DMS114 treated with DMSO at 0.1 percent for 48 hours (cell line): Measurements from ENCODE around the gene SOX5.
"Not testable (repeated sequence)": the region's sequence is repeated elsewhere in the genome, so short reads cannot be mapped to it uniquely, and the experiment has no call there.

Source experiments
- DNase-seq: peaks from one replicate; lab custom pipeline; 2025; ENCODE audit not compliant: unreplicated experiment; lab: John Stamatoyannopoulos, UW

The SOX5 gene

GRCh38 chr12:23911574-23911973 lies 37.9 kb downstream of the SOX5 start:
- DNase-seq, result no peak

DNA sequence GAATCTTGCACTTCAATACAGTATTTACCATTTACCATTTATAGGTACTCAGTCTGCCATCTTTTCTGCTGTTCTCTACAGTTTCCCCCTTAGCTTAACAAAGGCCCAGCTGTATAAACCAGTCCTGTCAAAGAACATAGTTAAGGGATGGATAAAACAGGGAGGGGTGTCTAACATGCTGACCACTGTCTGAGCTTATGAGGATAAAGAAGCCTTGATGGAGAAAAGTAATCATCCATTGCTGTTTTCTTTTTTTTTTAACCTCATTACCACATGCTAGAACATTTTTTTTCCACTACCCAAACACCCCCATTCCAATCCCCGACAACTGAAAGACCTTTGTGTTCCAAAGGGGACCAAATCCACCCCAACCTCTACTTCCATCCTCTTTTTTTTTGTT lies 39.9 kb downstream of the SOX5 start:
- no peak for DNase-seq

- DNase-seq, result no peak
Observed at GRCh38 chr12:23906329-23906728, 43.1 kb downstream of the SOX5 start.

DNA sequence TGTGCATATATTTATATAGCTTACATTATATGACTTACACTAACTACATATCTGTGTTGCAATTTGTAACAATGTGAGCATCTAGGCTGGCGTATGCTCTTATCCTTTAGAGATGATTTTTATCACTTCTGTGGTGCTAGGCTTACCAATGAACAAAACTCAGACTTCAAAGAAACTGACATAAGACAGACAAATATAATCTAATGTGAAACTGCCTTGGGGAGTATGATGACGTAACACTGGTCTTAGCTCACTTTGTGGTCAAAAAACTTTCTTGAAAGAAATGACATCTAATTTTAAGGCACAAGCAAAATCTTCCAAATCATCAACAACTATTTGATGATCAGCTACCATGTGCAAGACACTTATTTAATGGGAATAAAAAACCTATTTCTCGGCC lies 50.0 kb downstream of the SOX5 start:
- DNase-seq, result no peak

GRCh38 chr12:23898121-23898520 lies 51.3 kb downstream of the SOX5 start:
- DNase-seq, result no peak

DNA sequence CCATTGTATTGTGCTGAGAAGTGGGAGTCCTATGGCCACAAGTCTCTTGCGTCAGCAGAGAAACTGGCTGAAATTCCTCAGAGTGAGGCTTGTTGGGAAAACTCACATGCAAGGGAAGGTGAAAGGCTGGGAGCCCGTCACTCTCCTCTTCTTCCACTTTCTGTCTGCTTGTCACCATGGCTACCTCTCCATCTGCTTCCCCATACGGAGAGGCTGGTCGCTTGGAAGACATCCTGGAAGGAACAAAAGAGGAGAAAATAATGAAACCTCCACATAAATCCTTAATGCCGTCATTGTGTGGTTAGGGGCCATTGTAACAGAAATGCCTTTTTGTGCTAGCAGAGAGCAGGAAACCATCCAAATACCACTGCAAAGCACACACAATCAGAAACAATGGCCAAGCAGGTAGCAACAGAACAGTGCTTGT lies 53.7 kb downstream of the SOX5 start:
- DNase-seq, result no peak

DNA sequence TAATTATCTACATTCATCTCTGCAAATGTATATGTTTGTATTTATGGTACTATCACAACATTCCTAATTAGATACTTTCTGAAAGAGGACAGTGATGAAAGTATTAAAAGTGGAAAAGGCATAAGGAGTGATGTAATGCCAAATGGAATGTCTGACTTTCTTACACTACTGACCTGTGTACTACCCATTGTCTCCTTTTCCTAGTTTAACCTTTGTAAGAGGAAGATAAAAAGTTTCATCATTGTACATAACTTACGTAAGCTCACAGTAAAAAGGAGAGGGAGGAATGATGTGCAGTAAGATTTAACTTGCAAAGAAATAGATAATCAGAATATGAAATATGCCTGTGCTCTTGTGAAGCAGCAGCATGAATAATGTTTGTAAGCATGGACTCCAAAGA lies 55.9 kb downstream of the SOX5 start:
- no peak for DNase-seq

GRCh38 chr12:23891115-23891514 lies 58.4 kb downstream of the SOX5 start:
- no peak for DNase-seq

DNA sequence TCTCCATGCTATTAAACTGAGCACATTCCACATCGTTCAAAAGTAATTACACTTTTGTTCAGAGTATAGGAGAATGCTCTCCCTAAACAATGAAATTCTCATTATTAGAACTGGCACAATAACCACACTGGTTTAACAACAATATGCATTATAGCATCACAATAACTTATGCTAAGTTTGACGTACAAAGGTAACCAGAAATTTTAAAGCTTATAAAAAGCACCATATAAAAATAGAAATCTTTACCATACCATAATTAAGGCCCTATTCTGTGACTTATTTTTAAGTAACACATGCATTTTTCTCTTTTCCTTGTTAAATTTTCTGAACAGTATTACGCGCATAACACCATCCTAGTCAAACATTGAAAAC lies 60.4 kb downstream of the SOX5 start:
- DNase-seq, result no peak

DNA sequence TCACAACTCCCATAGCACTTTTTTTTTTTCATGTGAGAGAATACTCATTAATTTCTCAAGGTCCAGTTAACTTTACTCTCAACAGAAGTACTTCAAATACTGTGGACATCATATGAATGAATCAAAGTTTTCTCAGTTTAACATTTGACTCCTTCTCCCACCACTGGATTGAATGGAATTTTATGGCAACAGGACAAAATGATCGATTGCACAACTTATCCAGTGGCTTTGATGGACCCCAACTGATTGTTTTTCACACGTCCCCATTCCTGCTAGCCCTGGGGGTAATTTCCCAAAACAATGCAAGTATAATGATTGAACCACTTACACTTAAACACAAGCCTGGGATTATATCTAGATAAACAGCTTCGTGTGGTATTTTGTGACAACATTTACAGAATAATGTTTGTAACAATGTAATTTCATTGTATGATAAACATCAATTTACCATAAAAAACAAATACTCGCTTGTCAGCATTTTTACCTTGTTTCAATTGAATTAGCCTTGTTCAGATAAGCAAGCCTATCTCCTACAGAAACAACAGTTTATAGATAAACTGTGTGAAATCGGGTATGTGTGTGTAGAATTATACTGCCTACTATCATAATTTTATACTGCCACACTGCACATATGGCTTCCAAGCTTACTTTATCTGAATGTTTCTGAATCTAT lies 60.9 kb downstream of the SOX5 start:
- no peak for DNase-seq

DNA sequence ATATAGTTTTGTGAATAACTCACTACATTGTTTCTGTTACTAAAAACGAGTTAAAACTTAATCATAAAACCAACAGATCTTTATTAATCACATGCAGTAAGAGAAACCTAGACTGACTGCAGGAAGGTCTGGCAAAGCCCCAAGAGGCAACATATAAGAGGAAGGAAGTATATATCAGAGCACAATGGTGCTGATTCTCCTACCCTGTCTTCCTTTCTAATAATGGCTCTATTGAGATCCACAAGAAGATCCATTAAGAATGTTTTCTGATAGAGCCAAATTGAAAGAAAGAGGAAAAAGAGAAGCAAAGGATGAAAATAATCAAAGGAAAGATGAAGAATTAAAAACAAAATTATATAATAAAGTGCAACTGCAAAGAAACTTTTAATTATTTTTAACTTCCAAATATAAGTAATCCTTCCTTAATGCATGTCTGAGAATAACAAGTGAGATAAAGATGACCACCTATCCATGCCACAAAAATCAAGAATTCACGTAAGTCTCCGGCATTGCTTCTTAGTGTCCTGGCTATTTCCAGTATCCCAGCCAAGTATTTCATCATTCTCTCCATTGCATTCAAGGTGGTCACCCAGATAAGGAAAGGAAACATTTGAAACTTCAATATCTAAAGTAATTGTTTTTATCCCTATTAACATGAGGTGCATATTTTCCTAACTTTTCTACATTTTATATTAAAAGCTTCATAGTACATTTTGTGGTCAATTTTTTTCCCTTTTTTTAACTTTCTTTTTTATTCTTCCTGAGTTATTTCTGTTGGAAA lies 62.2 kb downstream of the SOX5 start:
- no peak for DNase-seq

DNA sequence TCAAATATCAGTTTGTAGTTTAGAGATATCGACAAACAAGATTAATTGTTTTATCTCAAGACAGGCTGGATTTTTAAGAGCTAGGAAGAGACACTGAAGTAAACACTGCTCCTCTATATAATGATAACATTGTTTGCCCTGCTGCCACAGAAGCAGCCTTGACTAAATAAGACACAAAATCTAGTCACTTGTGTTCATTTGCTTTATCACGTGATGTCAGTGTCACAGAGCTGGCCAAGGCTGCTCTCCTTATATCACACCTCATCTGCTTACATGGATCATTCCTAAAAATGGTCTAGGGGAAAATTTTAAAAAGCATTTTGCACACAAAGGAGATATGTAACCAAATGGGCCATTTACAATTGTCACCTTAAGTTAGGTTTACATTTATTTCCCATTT lies 64.1 kb downstream of the SOX5 start:
- DNase-seq, result no peak

DNA sequence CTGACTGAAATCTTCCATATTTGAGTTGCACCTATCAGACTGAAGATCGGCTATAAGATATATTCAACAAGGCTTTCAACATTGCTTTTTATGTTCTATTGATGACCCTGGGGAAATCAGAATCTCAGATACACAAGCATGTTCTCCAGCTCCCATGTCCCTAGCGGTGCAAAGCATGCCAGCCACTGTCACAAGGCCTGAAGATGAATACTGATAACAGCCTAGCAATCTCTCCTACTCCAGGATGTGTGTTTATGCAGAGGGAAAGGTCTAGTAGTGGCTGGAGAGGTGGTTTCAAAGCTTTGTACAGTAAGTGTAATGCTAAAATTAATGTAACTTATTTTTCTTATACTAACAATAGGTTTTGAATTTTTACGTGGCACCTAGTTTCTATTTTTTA lies 64.6 kb downstream of the SOX5 start:
- no peak for DNase-seq

DNA sequence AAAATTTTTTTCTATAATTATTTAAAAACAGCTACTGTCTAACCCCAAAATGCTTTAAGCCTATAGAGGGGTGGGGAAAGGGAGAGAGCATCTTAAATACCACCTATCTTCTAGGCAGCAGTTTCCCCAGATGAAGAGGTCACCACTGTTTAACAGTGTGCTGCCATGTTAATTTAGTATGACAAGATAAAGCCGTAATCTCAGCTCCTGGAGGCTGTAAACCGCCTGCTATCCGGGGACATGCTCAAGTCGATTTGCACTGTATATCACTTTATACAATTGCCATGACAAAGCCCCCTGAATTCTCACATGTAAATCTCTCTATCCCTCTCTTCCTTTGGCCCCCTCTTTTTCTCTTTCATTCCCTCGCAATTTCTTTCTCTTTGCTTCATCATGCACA lies 68.5 kb downstream of the SOX5 start:
- no peak for DNase-seq

DNA sequence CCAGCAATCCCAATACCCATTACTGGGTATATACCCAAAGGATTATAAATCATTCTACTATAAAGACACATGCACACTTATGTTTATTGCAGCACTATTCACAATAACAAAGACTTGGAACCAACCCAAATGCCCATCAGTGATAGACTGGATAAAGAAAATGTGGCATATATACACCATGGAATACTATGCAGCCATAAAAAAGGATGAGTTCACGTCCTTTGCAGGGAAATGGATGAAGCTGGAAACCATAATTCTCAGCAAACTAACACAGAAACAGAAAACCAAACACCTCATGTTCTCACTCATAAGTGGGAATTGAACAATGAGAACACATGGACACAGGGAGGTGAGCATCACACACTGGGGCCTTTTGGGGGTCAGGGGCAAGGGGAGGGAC lies 72.9 kb downstream of the SOX5 start:
- not testable (repeated sequence) for DNase-seq

- no peak for DNase-seq
Observed at GRCh38 chr12:23867794-23868193, 81.7 kb downstream of the SOX5 start.

DNA sequence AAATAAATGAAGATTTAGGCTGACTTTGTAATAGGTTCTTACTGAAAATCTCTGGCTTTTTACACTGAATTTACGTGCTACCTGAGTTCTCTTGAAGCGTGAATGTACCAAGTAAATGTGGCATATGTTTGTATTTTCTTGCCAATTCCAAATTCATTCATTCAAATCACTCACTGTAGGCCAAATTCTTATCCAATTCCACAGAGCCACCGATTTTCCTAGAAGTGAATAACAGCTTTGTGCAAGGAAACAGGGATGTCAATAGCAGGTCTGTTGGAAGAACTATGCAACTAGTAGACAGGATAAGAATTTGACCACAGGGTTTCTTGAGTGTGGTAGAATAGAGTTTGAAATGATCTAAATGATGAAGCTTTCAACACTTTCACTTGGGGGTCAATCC lies 86.8 kb downstream of the SOX5 start:
- no peak for DNase-seq

GRCh38 chr12:23860019-23860418 lies 89.5 kb downstream of the SOX5 start:
- no peak for DNase-seq

- DNase-seq, result no peak
Observed at GRCh38 chr12:23857178-23857577, 92.3 kb downstream of the SOX5 start.

GRCh38 chr12:23855813-23856212 lies 93.7 kb downstream of the SOX5 start:
- no peak for DNase-seq

DNA sequence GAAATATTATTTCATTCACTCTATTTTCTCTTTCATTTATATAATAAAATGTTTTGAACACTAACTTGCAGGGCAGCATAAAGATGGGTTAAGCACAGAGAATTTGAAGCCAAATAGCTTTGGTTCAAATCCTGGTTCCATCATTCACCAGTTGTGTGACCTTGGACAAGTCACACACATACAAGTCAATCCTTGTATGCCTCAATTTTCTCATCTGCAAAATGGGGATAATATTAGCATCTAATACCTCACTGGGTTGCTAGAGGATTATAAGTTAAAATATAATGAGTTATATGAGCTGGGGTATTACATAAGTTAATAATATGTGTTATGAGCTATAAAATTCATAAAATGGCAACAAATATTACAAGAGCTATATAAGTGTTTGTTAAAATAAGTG lies 94.9 kb downstream of the SOX5 start:
- no peak for DNase-seq

DNA sequence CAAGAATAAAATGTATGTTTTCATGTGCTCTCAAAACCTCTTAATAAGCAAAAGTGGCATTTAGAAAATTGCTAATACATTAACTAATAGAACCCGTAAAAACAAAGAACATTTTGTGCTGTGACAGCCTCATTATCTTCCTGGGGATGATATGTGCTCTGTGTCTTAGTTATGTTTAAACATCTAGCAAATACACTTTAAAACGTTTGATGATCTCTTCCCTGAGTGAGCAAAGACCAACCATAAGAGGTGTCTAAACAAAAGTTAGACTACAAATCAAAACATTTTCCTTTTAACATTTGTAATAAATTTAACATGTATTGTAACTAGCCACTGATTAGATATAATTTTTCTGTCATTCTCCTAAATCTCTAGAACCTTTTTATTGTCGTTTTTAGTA lies 95.8 kb downstream of the SOX5 start:
- no peak for DNase-seq

DNA sequence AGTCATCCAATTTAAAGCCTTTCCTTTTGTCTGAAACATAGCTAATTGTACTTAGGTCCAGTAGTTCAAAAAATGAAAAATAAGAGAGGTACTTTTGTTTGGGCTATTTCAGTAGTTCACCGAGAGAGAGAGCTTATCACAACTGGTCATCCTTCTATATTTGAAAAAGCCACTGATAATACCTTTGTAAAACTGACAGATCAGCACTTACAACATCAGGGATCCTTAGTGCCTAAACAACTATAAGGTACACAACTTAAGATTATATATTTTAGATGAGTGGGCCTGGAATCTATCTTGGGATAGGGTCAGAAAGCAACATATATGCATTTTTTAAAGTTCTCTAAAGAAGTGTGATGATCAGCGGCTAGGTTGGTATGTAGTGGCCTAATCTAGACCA lies 97.9 kb downstream of the SOX5 start:
- DNase-seq, result no peak
